Gastroesophageal sphincter (tissue), 2 donors: ENCODE results near the gene LRRC53.

Experiments
- POLR2A ChIP-seq, 2 donors: fragments of 450-650 bp; IDR thresholded peaks; one replicate each; pipeline ENCODE4 v1.6.1; 2017; ENCODE audit warnings: antibody characterized with exemption in 2 of 2, mild to moderate bottlenecking in 2 of 2, moderate library complexity in 1 of 2
- POLR2AphosphoS5 ChIP-seq: sonication (generic); formaldehyde crosslinking; IDR thresholded peaks from one replicate; pipeline ENCODE4 v1.6.1; 2017; ENCODE audit warnings: antibody characterized with exemption

DNA sequence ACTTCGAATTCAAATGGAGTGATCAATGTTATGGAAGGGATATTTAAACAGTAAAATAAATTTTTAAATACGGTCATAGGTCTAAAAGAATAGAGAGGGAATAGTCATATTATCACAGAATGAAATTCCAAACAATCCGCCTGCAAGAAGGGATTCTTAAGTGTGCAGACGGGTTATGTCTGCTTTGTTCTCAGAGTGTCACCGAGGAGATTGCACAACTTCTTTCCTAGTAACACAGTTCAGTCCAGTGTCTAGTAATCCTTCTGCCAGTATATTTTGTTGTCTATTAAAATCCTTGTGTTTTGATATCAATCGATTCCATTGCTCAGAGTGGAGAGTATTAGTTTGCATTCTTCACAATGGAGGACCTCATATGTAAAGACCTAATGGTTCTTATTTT, 48.4 kb downstream of the LRRC53 start:
- TF ChIP-seq POLR2AphosphoS5 (no peak), POLR2A (IDR thresholded peaks at IDR 0.05) (no peak)
